HepG2 (cell line): ENCODE data around the gene RPS6KA3. TPM values are rescaled to one million over a fixed set of nuclear protein-coding genes. Genes with fewer than 3 reads are reported as not detected.
A peak's percentile ranks its signal among the peaks of the same experiment; 100 is the strongest.

ENCODE experiments used
- AGO1 ChIP-seq: fragments of 200-400 bp; formaldehyde crosslinking; IDR thresholded peaks from 2 replicates; pipeline ENCODE4 v1.6.1; 2017; ENCODE audit warnings: mild to moderate bottlenecking, low read depth, low read length, moderate library complexity; ENCODE audit not compliant: poor library complexity, severe bottlenecking
- AKAP8 ChIP-seq: sonication (generic); formaldehyde crosslinking; IDR thresholded peaks from 2 replicates; pipeline ENCODE4 v1.5.1; 2020; ENCODE audit warnings: mild to moderate bottlenecking, missing genetic modification reagents
- DMAP1 ChIP-seq: IDR thresholded peaks from 2 replicates; pipeline ENCODE4 v1.6.1; 2016
- DR1 ChIP-seq: sonication (generic); formaldehyde crosslinking; IDR thresholded peaks from 2 replicates; pipeline ENCODE4 v1.8.0; 2021; ENCODE audit warnings: mild to moderate bottlenecking, missing genetic modification reagents, inconsistent platforms
- HHEX ChIP-seq: IDR thresholded peaks from 2 replicates; pipeline ENCODE4 v1.6.1; 2016; ENCODE audit warnings: control low read depth
- HNRNPL ChIP-seq: fragments of 200-400 bp; formaldehyde crosslinking; IDR thresholded peaks from 2 replicates; pipeline ENCODE4 v1.6.1; 2017; ENCODE audit warnings: mild to moderate bottlenecking, low read depth, low read length
- NFKB2 ChIP-seq: sonication (generic); formaldehyde crosslinking; IDR thresholded peaks from 2 replicates; pipeline ENCODE4 v1.4.0; 2020; ENCODE audit warnings: missing genetic modification reagents, borderline replicate concordance
- RBM39 ChIP-seq: fragments of 200-400 bp; formaldehyde crosslinking; IDR thresholded peaks from one replicate; pipeline ENCODE4 v1.6.1; 2018; ENCODE audit warnings: antibody characterized with exemption, mild to moderate bottlenecking, low read depth, low read length; ENCODE audit not compliant: poor library complexity, severe bottlenecking
- SUZ12 ChIP-seq: fragments of 150-350 bp; IDR thresholded peaks from 2 replicates; pipeline ENCODE4 v1.6.1; 2014; ENCODE audit warnings: low read depth, low read length
- TARDBP ChIP-seq: sonication (generic); formaldehyde crosslinking; IDR thresholded peaks from 2 replicates; pipeline ENCODE4 v1.8.0; 2022; ENCODE audit warnings: mild to moderate bottlenecking, missing genetic modification reagents
- TMF1 ChIP-seq: sonication (generic); formaldehyde crosslinking; IDR thresholded peaks from 2 replicates; pipeline ENCODE4 v1.8.1; 2022; ENCODE audit warnings: low read depth, missing genetic modification reagents
- ZBTB7A ChIP-seq: sonication (generic); formaldehyde crosslinking; IDR thresholded peaks from 2 replicates; pipeline ENCODE4 v1.8.0; 2022; ENCODE audit warnings: mild to moderate bottlenecking, missing genetic modification reagents
- ZNF142 ChIP-seq: sonication (generic); formaldehyde crosslinking; IDR thresholded peaks from 2 replicates; pipeline ENCODE4 v1.4.0; 2020; ENCODE audit warnings: missing genetic modification reagents
- ZNF225 ChIP-seq: sonication (generic); formaldehyde crosslinking; IDR thresholded peaks from 2 replicates; pipeline ENCODE4 v1.4.0; 2020; ENCODE audit warnings: mild to moderate bottlenecking, missing genetic modification reagents
- ZNF451 ChIP-seq: sonication (generic); formaldehyde crosslinking; IDR thresholded peaks from 2 replicates; pipeline ENCODE4 v1.5.0; 2020; ENCODE audit warnings: mild to moderate bottlenecking, missing genetic modification reagents
- ZNF607 ChIP-seq: sonication (generic); formaldehyde crosslinking; IDR thresholded peaks from 2 replicates; pipeline ENCODE4 v1.5.1; 2020; ENCODE audit warnings: missing genetic modification reagents, mild to moderate bottlenecking, borderline replicate concordance
- ZNF7 ChIP-seq: IDR thresholded peaks from 2 replicates; pipeline ENCODE4 v1.6.1; 2016; ENCODE audit warnings: missing biosample characterization, missing genetic modification reagents
- ZNF703 ChIP-seq: sonication (generic); formaldehyde crosslinking; IDR thresholded peaks from 2 replicates; pipeline ENCODE4 v1.5.1; 2020; ENCODE audit warnings: missing genetic modification reagents, mild to moderate bottlenecking, moderate library complexity, borderline replicate concordance
- ZNF784 ChIP-seq: sonication (generic); formaldehyde crosslinking; IDR thresholded peaks from 2 replicates; pipeline ENCODE4 v1.5.1; 2020; ENCODE audit warnings: missing genetic modification reagents, mild to moderate bottlenecking, borderline replicate concordance
- polyA plus RNA-seq, 8 experiments: library from polyadenylated mRNA; depleted of rRNA in 3 of 8; stranded (reverse) in 7 of 8; unstranded in 1 of 8; fragments of >200 nt; fragmentation: Illumina TruSeq in 4 of 8; extraction: Trizol in 4 of 8; gene quantifications; 2 replicates each; pipeline versions ENCODE4 v1.2.1 to v1.2.3, GENCODE V29; 2011 to 2016; ENCODE audit warnings: low read depth in 4 of 8, missing spikeins in 1 of 8, mixed read lengths in 1 of 8; ENCODE audit not compliant: insufficient read depth in 1 of 8
- total RNA-seq, 5 experiments: library from RNA; depleted of rRNA; stranded (reverse); fragments of >200 nt; fragmentation: Illumina TruSeq; extraction: Trizol; gene quantifications; 2 replicates each; pipeline ENCODE4 v1.2.3, GENCODE V29; 2016; ENCODE audit warnings: low read depth in 1 of 5
- TF ChIP-seq, protein P1 (sequence below): sonication (generic); formaldehyde crosslinking; IDR thresholded peaks from 2 replicates; pipeline ENCODE4 v1.5.1; 2020; ENCODE audit warnings: mild to moderate bottlenecking, missing genetic modification reagents, moderate library complexity

Gene RPS6KA3
- total and polyA plus RNA-seq, 2 of the 13 experiments (the other 11 are each of a cell fraction or from before 2014, with no cell fraction given), result 314 to 357 TPM

GRCh38 chrX:20116087-20116576 lies 150.6 kb downstream of the RPS6KA3 start (continued):
- no peak for TF ChIP-seq ZNF225 (CRISPR knock-in tag)
- TF ChIP-seq TMF1 (CRISPR knock-in tag), result 0 out of 2 replicates have a peak, but pooled peaks have one; percentile 34
- 0 out of 2 replicates have a peak, but pooled peaks have one; percentile 26 for TF ChIP-seq ZNF451 (CRISPR knock-in tag)
- no peak for TF ChIP-seq DR1
- no peak for TF ChIP-seq HHEX (CRISPR knock-in tag)
- no peak for TF ChIP-seq SUZ12
- TF ChIP-seq AKAP8 (CRISPR knock-in tag), result no peak
- TF ChIP-seq, protein P1, sequence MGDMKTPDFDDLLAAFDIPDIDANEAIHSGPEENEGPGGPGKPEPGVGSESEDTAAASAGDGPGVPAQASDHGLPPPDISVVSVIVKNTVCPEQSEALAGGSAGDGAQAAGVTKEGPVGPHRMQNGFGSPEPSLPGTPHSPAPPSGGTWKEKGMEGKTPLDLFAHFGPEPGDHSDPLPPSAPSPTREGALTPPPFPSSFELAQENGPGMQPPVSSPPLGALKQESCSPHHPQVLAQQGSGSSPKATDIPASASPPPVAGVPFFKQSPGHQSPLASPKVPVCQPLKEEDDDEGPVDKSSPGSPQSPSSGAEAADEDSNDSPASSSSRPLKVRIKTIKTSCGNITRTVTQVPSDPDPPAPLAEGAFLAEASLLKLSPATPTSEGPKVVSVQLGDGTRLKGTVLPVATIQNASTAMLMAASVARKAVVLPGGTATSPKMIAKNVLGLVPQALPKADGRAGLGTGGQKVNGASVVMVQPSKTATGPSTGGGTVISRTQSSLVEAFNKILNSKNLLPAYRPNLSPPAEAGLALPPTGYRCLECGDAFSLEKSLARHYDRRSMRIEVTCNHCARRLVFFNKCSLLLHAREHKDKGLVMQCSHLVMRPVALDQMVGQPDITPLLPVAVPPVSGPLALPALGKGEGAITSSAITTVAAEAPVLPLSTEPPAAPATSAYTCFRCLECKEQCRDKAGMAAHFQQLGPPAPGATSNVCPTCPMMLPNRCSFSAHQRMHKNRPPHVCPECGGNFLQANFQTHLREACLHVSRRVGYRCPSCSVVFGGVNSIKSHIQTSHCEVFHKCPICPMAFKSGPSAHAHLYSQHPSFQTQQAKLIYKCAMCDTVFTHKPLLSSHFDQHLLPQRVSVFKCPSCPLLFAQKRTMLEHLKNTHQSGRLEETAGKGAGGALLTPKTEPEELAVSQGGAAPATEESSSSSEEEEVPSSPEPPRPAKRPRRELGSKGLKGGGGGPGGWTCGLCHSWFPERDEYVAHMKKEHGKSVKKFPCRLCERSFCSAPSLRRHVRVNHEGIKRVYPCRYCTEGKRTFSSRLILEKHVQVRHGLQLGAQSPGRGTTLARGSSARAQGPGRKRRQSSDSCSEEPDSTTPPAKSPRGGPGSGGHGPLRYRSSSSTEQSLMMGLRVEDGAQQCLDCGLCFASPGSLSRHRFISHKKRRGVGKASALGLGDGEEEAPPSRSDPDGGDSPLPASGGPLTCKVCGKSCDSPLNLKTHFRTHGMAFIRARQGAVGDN (CRISPR knock-in tag), result peak; percentile 86
- TF ChIP-seq NFKB2, result peak; percentile 20; the same call in 1 of the 2 replicates
- 0 out of 2 replicates have a peak, but pooled peaks have one; percentile 7 for TF ChIP-seq ZNF703
- 0 out of 2 replicates have a peak, but pooled peaks have one; percentile 53 for TF ChIP-seq HNRNPL
- peak; percentile 43; the same call in 1 of the 2 replicates for TF ChIP-seq DMAP1 (CRISPR knock-in tag)
- TF ChIP-seq TARDBP, result no peak
- TF ChIP-seq ZNF7 (CRISPR knock-in tag), result no peak
- no peak for TF ChIP-seq AGO1
- 0 out of 2 replicates have a peak, but pooled peaks have one; percentile 25 for TF ChIP-seq ZNF142 (CRISPR knock-in tag)
- no peak for TF ChIP-seq ZBTB7A (CRISPR knock-in tag)
- TF ChIP-seq ZNF784 (CRISPR knock-in tag), result no peak
- TF ChIP-seq ZNF607 (CRISPR knock-in tag), result 0 out of 2 replicates have a peak, but pooled peaks have one; percentile 24
- peak; percentile 43 for TF ChIP-seq RBM39
